Lung (tissue), 12 donors: ENCODE results near the gene DOCK2. TPM values are rescaled to one million over a fixed set of nuclear protein-coding genes. Genes with fewer than 3 reads are reported as not detected.
"Not testable (repeated sequence)": the region's sequence is repeated elsewhere in the genome, so short reads cannot be mapped to it uniquely, and the experiment has no call there.

Source experiments
- ATAC-seq: fragments of 200-7000 bp; cut with Tn5 transposase; one replicate; pipeline ENCODE4 v1.9.1; 2020; ENCODE audit warnings: moderate number of reproducible peaks; ENCODE audit not compliant: insufficient read depth, low FRiP score
- DNase-seq, 3 donors: peaks; one replicate each; pipeline ENCODE4 v3.0.0-alpha.2; 2013 to 2017
- H3K27ac ChIP-seq, 2 donors: one replicate each; pipeline ENCODE4 v1.5.1; 2013; ENCODE audit warnings: mild to moderate bottlenecking in 2 of 2, moderate library complexity in 2 of 2, control low read depth in 1 of 2, inconsistent platforms in 1 of 2, low read depth in 1 of 2, low read length in 1 of 2
- H3K27me3 ChIP-seq, 3 donors: one replicate each; pipeline ENCODE4 v1.5.1; 2013; ENCODE audit warnings: low read length in 2 of 3; ENCODE audit not compliant: control insufficient read depth in 3 of 3, insufficient read depth in 3 of 3
- H3K36me3 ChIP-seq, 4 donors: one replicate each; pipeline ENCODE4 v1.5.1; 2013; ENCODE audit warnings: low read length in 4 of 4, mild to moderate bottlenecking in 1 of 4, moderate library complexity in 1 of 4; ENCODE audit not compliant: control insufficient read depth in 4 of 4, insufficient read depth in 4 of 4
- H3K4me1 ChIP-seq, 5 donors: one replicate each; pipeline ENCODE4 v1.5.1; 2013; ENCODE audit warnings: low read length in 5 of 5, mild to moderate bottlenecking in 2 of 5, moderate library complexity in 1 of 5; ENCODE audit not compliant: control insufficient read depth in 5 of 5, insufficient read depth in 5 of 5
- H3K4me3 ChIP-seq: one replicate; pipeline ENCODE4 v1.5.1; 2013; ENCODE audit warnings: mild to moderate bottlenecking, control low read depth, moderate library complexity
- H3K9ac ChIP-seq, 2 donors: one replicate each; pipeline ENCODE4 v1.5.1; 2013; ENCODE audit warnings: low read length in 2 of 2, control low read depth in 1 of 2; ENCODE audit not compliant: insufficient read depth in 1 of 2
- H3K9me3 ChIP-seq, 4 donors: one replicate each; pipeline ENCODE4 v1.5.1; 2013; ENCODE audit warnings: low read length in 3 of 4, mild to moderate bottlenecking in 1 of 4, moderate library complexity in 1 of 4; ENCODE audit not compliant: control insufficient read depth in 4 of 4, insufficient read depth in 3 of 4
- WGBS, 2 donors: extraction: QIAGEN DNeasy Blood & Tissue Kit; methylation state at CpG; one replicate each; pipeline ENCODE4 v1.1.7; 2013; 5-methylcytosine and 5-hydroxymethylcytosine counted together
- polyA plus RNA-seq, 2 donors: library from polyadenylated mRNA; stranded (reverse); fragments of 200-250 nt; gene quantifications; one replicate each; pipeline ENCODE4 v1.2.1, GENCODE V29; 2013
- total RNA-seq, 2 donors: library from RNA; depleted of rRNA in 1 of 2; stranded (reverse); fragments of >200 nt in 1 of 2; gene quantifications; one replicate each; pipeline ENCODE4 v1.2.1, GENCODE V29; 2014 to 2021
- TF ChIP-seq, protein P1 (sequence below): IDR thresholded peaks from 2 replicates; pipeline ENCODE4 v1.5.1; 2012; ENCODE audit warnings: mild to moderate bottlenecking; ENCODE audit errors: control extremely low read depth, extremely low read depth
- donor health status: control.
- donor health status: control.
- donor health status: Bipolar disorder and iron deficiency.
- donor health status: healthy.
- donor health status: DM: yes; HTN: yes; CAD: no.

The DOCK2 gene
- total and polyA plus RNA-seq, 4 donors = 9.6 to 66.6 (median 43.4) TPM

DNA sequence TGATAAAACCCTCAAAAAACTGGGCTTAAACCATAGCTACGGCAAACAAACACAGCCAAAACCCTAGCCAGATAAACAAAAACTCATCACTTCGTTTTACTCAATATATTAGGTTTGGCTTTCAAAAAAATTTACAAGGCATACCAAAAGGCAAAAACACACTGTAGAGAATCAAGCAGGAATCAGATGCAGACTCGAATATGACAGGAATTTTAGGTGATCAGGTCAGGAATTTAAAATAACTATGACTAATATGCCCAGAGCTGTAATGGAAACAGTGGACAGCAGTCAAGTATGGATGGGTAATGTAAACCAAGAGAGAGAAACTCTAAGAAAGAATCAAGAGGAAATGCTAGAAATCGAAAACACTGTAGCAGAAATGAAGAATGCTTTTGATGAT lies 26.5 kb upstream of the DOCK2 start:
- H3K36me3 ChIP-seq = no peaks in the 10 kb centered on the region
- DNase-seq (no peak), ATAC-seq (no peak)
- TF ChIP-seq, protein P1, sequence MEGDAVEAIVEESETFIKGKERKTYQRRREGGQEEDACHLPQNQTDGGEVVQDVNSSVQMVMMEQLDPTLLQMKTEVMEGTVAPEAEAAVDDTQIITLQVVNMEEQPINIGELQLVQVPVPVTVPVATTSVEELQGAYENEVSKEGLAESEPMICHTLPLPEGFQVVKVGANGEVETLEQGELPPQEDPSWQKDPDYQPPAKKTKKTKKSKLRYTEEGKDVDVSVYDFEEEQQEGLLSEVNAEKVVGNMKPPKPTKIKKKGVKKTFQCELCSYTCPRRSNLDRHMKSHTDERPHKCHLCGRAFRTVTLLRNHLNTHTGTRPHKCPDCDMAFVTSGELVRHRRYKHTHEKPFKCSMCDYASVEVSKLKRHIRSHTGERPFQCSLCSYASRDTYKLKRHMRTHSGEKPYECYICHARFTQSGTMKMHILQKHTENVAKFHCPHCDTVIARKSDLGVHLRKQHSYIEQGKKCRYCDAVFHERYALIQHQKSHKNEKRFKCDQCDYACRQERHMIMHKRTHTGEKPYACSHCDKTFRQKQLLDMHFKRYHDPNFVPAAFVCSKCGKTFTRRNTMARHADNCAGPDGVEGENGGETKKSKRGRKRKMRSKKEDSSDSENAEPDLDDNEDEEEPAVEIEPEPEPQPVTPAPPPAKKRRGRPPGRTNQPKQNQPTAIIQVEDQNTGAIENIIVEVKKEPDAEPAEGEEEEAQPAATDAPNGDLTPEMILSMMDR = no peak
- H3K4me1 ChIP-seq = no peaks in the 10 kb centered on the region
- no peak overlapping the region for H3K9ac ChIP-seq
- no peak overlapping the region for H3K27ac ChIP-seq
- H3K4me3 ChIP-seq = no peak overlapping the region
- H3K9me3 ChIP-seq = peaks cover 0 to 4% (median 1%) of the 10 kb centered on the region in 4 donors
- WGBS, 2 donors = 83 to 84% methylated on average over 4 of the region's 4 CpGs
- H3K27me3 ChIP-seq = peaks cover 0 to 5% (median 0%) of the 10 kb centered on the region in 3 donors

DNA sequence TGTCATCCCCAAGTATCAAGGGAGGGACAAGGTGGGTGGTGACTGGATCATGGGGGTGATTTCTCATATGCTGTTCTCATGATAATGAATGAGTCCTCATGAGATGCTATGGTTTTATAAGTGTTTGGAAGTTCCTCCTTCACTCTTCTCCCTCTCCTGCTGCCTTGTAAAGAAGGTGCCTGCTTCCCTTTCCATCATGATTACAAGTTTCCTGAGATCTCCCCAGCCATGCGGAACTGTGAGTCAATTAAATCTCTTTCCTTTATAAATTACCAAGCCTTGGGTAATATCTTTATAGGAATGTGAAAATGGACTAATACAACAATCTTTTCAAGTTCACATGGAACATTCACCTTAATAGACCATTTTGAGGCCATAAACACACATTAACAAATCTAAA lies 21.5 kb upstream of the DOCK2 start:
- H3K27me3 ChIP-seq = peaks cover 0 to 5% (median 0%) of the 10 kb centered on the region in 3 donors
- H3K4me3 ChIP-seq = no peak overlapping the region
- H3K9ac ChIP-seq = no peak overlapping the region
- H3K9me3 ChIP-seq = peaks cover 0 to 2% (median 0%) of the 10 kb centered on the region in 4 donors
- H3K27ac ChIP-seq = no peak overlapping the region
- H3K36me3 ChIP-seq = no peaks in the 10 kb centered on the region
- ATAC-seq (no peak), DNase-seq (no peak)
- TF ChIP-seq, protein P1 = no peak
- WGBS, 2 donors = 69 to 81% methylated on average over 1 of the region's 1 CpG
- H3K4me1 ChIP-seq = no peaks in the 10 kb centered on the region

DNA sequence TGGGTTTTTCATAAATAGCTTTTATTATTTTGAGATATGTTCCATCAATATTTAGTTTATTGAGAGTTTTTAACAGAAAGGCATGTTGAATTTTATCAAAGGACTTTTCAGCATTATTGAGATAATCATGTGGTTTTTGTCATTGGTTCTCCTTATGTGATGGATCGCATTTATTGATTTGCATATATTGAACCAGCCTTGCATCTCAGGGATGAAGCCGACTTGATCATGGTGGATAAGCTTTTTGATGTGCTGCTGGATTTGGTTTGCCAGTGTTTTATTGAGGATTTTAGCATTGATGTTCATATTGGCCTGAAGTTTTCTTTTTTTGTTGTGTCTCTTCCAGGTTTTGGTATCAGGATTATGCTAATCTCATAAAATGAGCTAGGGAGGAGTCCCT lies 12.8 kb upstream of the DOCK2 start:
- ATAC-seq, H3K9ac ChIP-seq, H3K27me3 ChIP-seq, H3K27ac ChIP-seq, H3K36me3 ChIP-seq, H3K9me3 ChIP-seq, H3K4me3 ChIP-seq, H3K4me1 ChIP-seq, DNase-seq: not testable (repeated sequence)
- 87 to 91% methylated on average over 2 of the region's 2 CpGs for WGBS, 2 donors

DNA sequence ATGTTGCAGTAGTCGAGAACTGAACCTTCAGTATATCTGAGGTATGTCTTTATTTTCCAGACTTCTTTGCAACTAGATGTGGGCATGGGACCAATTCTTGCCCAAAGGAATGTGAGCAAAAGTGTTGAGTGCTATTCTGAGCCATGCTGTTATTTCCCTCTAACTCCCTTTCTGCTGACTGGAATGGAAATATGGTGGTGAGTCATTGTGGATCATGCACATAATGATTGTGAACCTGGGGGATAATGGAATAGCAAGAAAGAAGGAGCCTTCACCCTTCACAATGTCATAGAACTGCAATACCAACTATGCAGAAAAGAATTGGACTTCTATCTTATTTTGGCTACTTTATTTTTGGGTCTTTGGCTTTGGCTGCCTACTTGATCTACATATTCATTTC lies 10.3 kb upstream of the DOCK2 start:
- Histone ChIP-seq H3K4me1 (peaks cover 0 to 2% (median 0%) of the 10 kb centered on the region in 5 donors), H3K9ac (no peak overlapping the region), H3K27ac (no peak overlapping the region), H3K36me3 (no peaks in the 10 kb centered on the region), H3K4me3 (no peak overlapping the region), H3K27me3 (peaks cover 0 to 2% (median 0%) of the 10 kb centered on the region in 3 donors), H3K9me3 (peaks cover 0 to 2% (median 0%) of the 10 kb centered on the region in 4 donors)
- DNase-seq (no peak), ATAC-seq (no peak)
- WGBS, 2 donors = 89% methylated on average over 1 of the region's 1 CpG
- TF ChIP-seq, protein P1 = no peak
